GM18867 (cell line): ENCODE data around the gene ZNF496.
"Not testable (repeated sequence)": the region's sequence is repeated elsewhere in the genome, so short reads cannot be mapped to it uniquely, and the experiment has no call there.

Source experiments
- ATAC-seq: cut with Tn5 transposase; IDR thresholded peaks from one replicate; pipeline ENCODE4 v1.9.1; 2021; ENCODE audit warnings: mild to moderate bottlenecking, moderate library complexity; ENCODE audit not compliant: unreplicated experiment

Gene ZNF496

GRCh38 chr1:247360116-247360898, 28.6 kb upstream of the ZNF496 start:
- no peak for ATAC-seq

GRCh38 chr1:247359559-247359958, 27.9 kb upstream of the ZNF496 start:
- no peak for ATAC-seq

GRCh38 chr1:247358920-247359319, 27.3 kb upstream of the ZNF496 start:
- ATAC-seq = no peak

GRCh38 chr1:247357781-247358211, 26.1 kb upstream of the ZNF496 start:
- ATAC-seq = peak; percentile 87

GRCh38 chr1:247357052-247357780, 25.5 kb upstream of the ZNF496 start:
- no peak for ATAC-seq

GRCh38 chr1:247355160-247355559, 23.5 kb upstream of the ZNF496 start:
- not testable (repeated sequence) for ATAC-seq

GRCh38 chr1:247352175-247352574, 20.5 kb upstream of the ZNF496 start:
- ATAC-seq = no peak

GRCh38 chr1:247350587-247350986, 18.9 kb upstream of the ZNF496 start:
- ATAC-seq = no peak

GRCh38 chr1:247347477-247348222, 16.0 kb upstream of the ZNF496 start:
- ATAC-seq = no peak

- ATAC-seq = no peak
Measured at GRCh38 chr1:247345881-247346280, 14.2 kb upstream of the ZNF496 start.

GRCh38 chr1:247343801-247344200, 12.1 kb upstream of the ZNF496 start:
- no peak for ATAC-seq

GRCh38 chr1:247338723-247339275, 7.1 kb upstream of the ZNF496 start:
- no peak for ATAC-seq

GRCh38 chr1:247337961-247338360, 6.3 kb upstream of the ZNF496 start:
- ATAC-seq = no peak

- no peak for ATAC-seq
Measured at GRCh38 chr1:247337250-247337746, 5.6 kb upstream of the ZNF496 start.

- ATAC-seq = no peak
Measured at GRCh38 chr1:247336390-247336789, 4.7 kb upstream of the ZNF496 start.

- ATAC-seq = no peak
Measured at GRCh38 chr1:247335882-247336281, 4.2 kb upstream of the ZNF496 start.

GRCh38 chr1:247334378-247335133, 2.9 kb upstream of the ZNF496 start:
- no peak for ATAC-seq

GRCh38 chr1:247332623-247333361, 1.1 kb upstream of the ZNF496 start:
- no peak for ATAC-seq

- ATAC-seq = peak; percentile 29
Measured at GRCh38 chr1:247332215-247332622, 552 bp upstream of the ZNF496 start.

GRCh38 chr1:247331172-247331524, 519 bp downstream of the ZNF496 start:
- peak; percentile 72 for ATAC-seq
